Measurements from ENCODE around the gene TRIM65. TPM values are rescaled to one million over a fixed set of nuclear protein-coding genes. Genes with fewer than 3 reads are reported as not detected.

Gene TRIM65
- total RNA-seq, 1 experiment from 2014 or later, result 23.1 TPM

DNA sequence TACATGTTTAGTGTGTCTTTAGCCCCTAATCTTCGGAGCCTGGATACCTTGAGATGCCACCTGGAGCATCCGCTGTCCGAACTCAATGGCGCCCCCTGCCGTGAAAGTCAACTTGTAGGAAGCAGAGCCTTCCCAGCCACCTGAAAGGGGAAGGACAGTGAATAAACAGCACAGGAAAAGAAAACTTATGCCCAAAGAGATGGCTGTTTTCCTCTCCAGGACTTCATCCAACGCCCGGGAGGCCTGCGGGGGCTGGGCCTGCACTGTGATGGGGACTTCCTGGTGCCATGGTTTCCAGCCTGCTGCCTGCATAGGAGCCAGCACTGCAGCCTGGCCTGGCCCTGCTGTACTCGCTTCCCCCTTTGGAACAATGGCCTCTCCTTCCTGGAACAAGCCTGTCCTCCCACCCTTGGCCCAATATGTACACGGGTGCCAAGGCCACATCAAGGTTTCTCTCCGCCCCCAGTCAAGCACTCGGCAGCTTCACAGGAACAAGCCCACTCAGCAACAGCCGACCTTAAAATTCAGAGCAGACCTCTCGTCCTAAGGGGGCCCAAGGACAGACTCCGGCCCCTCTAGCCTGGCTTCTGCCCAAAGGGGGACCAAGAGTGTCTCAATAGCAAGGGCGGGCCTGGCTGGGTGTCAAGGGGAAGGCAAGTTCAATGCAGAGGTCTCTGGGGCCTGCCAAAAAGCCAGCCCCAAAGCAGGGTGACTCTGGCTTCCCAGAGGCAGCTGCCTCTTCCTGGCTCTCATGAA lies 48.0 kb downstream of the TRIM65 start:
- Histone ChIP-seq H3K27me3 (replicated peaks; ENCODE audit: control insufficient read depth, insufficient read depth, low read length) (no peaks in the 10 kb centered on the region), H3K9me3 (no peaks in the 10 kb centered on the region), H3K4me3 (ENCODE audit: low read depth, low read length) (no peak overlapping the region), H3K36me3 (ENCODE audit: control insufficient read depth, insufficient read depth, low read length) (peaks cover 8% of the 10 kb centered on the region), H3K4me1 (peaks cover 39% of the 10 kb centered on the region)
- ChIA-PET POLR2A (no interaction called here), CTCF (interaction anchor here (0.9 kb wide), 1 partner anchor 11 kb away, joined by 4 read pairs; no protein-coding TSS in a partner anchor)
- no TSS peak for BruUV-seq (replicated peaks)
- Mint-ChIP-seq H3K27ac (ENCODE audit: unreplicated experiment) (peak overlapping the region; percentile 72), H3K4me3 (ENCODE audit: unreplicated experiment) (no peak overlapping the region), H3K27me3 (ENCODE audit: insufficient read depth, unreplicated experiment) (no peaks in the 10 kb centered on the region), H3K4me1 (ENCODE audit: low read depth, unreplicated experiment) (peaks cover 26% of the 10 kb centered on the region), H3K9me3 (ENCODE audit: unreplicated experiment) (no peaks in the 10 kb centered on the region), H3K36me3 (ENCODE audit: insufficient read depth, unreplicated experiment) (peaks cover 36% of the 10 kb centered on the region)
- intact Hi-C loops (cut with micrococcal nuclease; ENCODE audit: unreplicated experiment), result no loop called here
- DNase-seq, result peak; percentile 77 to 79
- TF ChIP-seq, protein P1, sequence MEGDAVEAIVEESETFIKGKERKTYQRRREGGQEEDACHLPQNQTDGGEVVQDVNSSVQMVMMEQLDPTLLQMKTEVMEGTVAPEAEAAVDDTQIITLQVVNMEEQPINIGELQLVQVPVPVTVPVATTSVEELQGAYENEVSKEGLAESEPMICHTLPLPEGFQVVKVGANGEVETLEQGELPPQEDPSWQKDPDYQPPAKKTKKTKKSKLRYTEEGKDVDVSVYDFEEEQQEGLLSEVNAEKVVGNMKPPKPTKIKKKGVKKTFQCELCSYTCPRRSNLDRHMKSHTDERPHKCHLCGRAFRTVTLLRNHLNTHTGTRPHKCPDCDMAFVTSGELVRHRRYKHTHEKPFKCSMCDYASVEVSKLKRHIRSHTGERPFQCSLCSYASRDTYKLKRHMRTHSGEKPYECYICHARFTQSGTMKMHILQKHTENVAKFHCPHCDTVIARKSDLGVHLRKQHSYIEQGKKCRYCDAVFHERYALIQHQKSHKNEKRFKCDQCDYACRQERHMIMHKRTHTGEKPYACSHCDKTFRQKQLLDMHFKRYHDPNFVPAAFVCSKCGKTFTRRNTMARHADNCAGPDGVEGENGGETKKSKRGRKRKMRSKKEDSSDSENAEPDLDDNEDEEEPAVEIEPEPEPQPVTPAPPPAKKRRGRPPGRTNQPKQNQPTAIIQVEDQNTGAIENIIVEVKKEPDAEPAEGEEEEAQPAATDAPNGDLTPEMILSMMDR (IDR thresholded peaks at IDR 0.05; ENCODE audit: insufficient read depth in 1 of 2, low read depth in 1 of 2, low read length in 1 of 2, severe bottlenecking in 1 of 2, unreplicated experiment in 1 of 2), result peak; percentile 64 to 71

- H3K27ac Mint-ChIP-seq (ENCODE audit: unreplicated experiment), result peak overlapping the region; percentile 72
- peaks cover 8% of the 10 kb centered on the region for H3K36me3 ChIP-seq (ENCODE audit: control insufficient read depth, insufficient read depth, low read length)
These were observed 48.9 kb downstream of the TRIM65 start for GRCh38 chr17:75847614-75848522.

More at GRCh38 chr17:75847614-75848522, 48.9 kb downstream of the TRIM65 start:
- ChIA-PET POLR2A (interaction anchor here (3.7 kb wide), 1 partner anchor 68 kb away, joined by 15 read pairs; a partner anchor contains a TSS), CTCF (interaction anchor here (0.7 to 2.8 kb wide), 3 partner anchors 8 to 576 kb away, joined by 4 to 34 read pairs (median 4); partner anchors contain the start of gene WBP2)
- TF ChIP-seq, protein P1 (IDR thresholded peaks at IDR 0.05; ENCODE audit: insufficient read depth in 1 of 2, low read depth in 1 of 2, low read length in 1 of 2, severe bottlenecking in 1 of 2, unreplicated experiment in 1 of 2), result no peak
- H3K27me3 Mint-ChIP-seq (ENCODE audit: insufficient read depth, unreplicated experiment), result no peaks in the 10 kb centered on the region
- H3K4me3 ChIP-seq (ENCODE audit: low read depth, low read length), result no peak overlapping the region
- peaks cover 36% of the 10 kb centered on the region for H3K36me3 Mint-ChIP-seq (ENCODE audit: insufficient read depth, unreplicated experiment)
- H3K4me3 Mint-ChIP-seq (ENCODE audit: unreplicated experiment), result no peak overlapping the region
- H3K4me1 ChIP-seq, result peaks cover 41% of the 10 kb centered on the region
- no peaks in the 10 kb centered on the region for H3K9me3 Mint-ChIP-seq (ENCODE audit: unreplicated experiment)
- BruUV-seq (replicated peaks), result no TSS peak
- DNase-seq, result no peak
- H3K9me3 ChIP-seq, result no peaks in the 10 kb centered on the region
- H3K4me1 Mint-ChIP-seq (ENCODE audit: low read depth, unreplicated experiment), result peaks cover 26% of the 10 kb centered on the region
- intact Hi-C loops (cut with micrococcal nuclease; ENCODE audit: unreplicated experiment), result no loop called here
- no peaks in the 10 kb centered on the region for H3K27me3 ChIP-seq (replicated peaks; ENCODE audit: control insufficient read depth, insufficient read depth, low read length)
